Transverse colon (tissue), 4 donors: Measurements from ENCODE around the gene FCHSD2. TPM values are rescaled to one million over a fixed set of nuclear protein-coding genes. Genes with fewer than 3 reads are reported as not detected.
A peak's percentile ranks its signal among the peaks of the same experiment; 100 is the strongest.

ENCODE experiments used
- DNase-seq: peaks from one replicate; pipeline ENCODE4 v3.0.0-alpha.2; 2019
- H3K27ac ChIP-seq, 4 donors: fragments of 200-600 bp; sonication (generic); 2 replicates each; pipeline ENCODE4 v1.5.1; 2016 to 2018; ENCODE audit warnings: inconsistent platforms in 4 of 4
- H3K27me3 ChIP-seq: fragments of 200-600 bp; sonication (generic); 2 replicates; pipeline ENCODE4 v1.5.1; 2017; ENCODE audit warnings: inconsistent platforms
- H3K36me3 ChIP-seq, 4 donors: fragments of 200-600 bp; sonication (generic); 2 replicates each; pipeline ENCODE4 v1.5.1; 2017 to 2019; ENCODE audit warnings: inconsistent platforms in 4 of 4
- H3K4me1 ChIP-seq, 4 donors: fragments of 200-600 bp; sonication (generic); 2 replicates each; pipeline ENCODE4 v1.5.1; 2017 to 2020; ENCODE audit warnings: inconsistent platforms in 4 of 4
- H3K4me3 ChIP-seq, 4 donors: fragments of 200-600 bp; sonication (generic); 1 replicate in 1 of 4; 2 replicates in 3 of 4; pipeline versions ENCODE4 v1.5.1 to v1.6.1; 2017 to 2019; ENCODE audit warnings: inconsistent platforms in 4 of 4
- H3K9me3 ChIP-seq, 2 donors: fragments of 200-600 bp; sonication (generic); 2 replicates each; pipeline ENCODE4 v1.5.1; 2017 to 2019; ENCODE audit warnings: inconsistent platforms in 2 of 2
- CTCF ChIP-seq, 5 experiments: fragments of 200-600 bp in 3 of 5; fragments of 450-650 bp in 2 of 5; sonication (generic) in 3 of 5; IDR thresholded peaks; 1 replicate in 2 of 5; 2 replicates in 3 of 5; pipeline ENCODE4 v1.5.1; 2016 to 2017; ENCODE audit warnings: antibody characterized with exemption in 5 of 5, inconsistent platforms in 3 of 5, mild to moderate bottlenecking in 2 of 5, moderate library complexity in 1 of 5
- EP300 ChIP-seq: sonication (generic); formaldehyde crosslinking; IDR thresholded peaks from one replicate; pipeline ENCODE4 v1.6.1; 2017; ENCODE audit warnings: antibody characterized with exemption, low read depth
- POLR2A ChIP-seq: fragments of 450-650 bp; IDR thresholded peaks from one replicate; pipeline ENCODE4 v1.6.1; 2016; ENCODE audit warnings: antibody characterized with exemption, mild to moderate bottlenecking, moderate library complexity
- POLR2AphosphoS5 ChIP-seq, 3 donors: sonication (generic); formaldehyde crosslinking; IDR thresholded peaks; one replicate each; pipeline ENCODE4 v1.6.1; 2016; ENCODE audit warnings: antibody characterized with exemption in 3 of 3
- WGBS, 2 donors: methylation state at CpG; one replicate each; pipeline ENCODE4 v1.1.5; 2018; ENCODE audit warnings: low coverage in 1 of 2; 5-methylcytosine and 5-hydroxymethylcytosine counted together
- in situ Hi-C, 4 donors: fragments of 200-750 bp; cut with MboI; loops; one replicate each; pipeline versions ENCODE4 v1.15.0 to v1.15.1; 2017; ENCODE audit warnings: low sequenced_read_pairs in 3 of 4, low pct_ligation_motif_present in 1 of 4, low pct_unique_long_range_greater_than_20kb in 1 of 4
- intact Hi-C: fragments of 100-400 bp; cut with DNase I; formaldehyde crosslinking; loops from one replicate; pipeline ENCODE4 v1.15.1; 2023; ENCODE audit warnings: low total_unique reads
- total RNA-seq, 4 donors: library from RNA; depleted of rRNA; stranded (reverse); fragments of >200 nt; gene quantifications; one replicate each; pipeline ENCODE4 v1.1.0, GENCODE V29; 2016

The FCHSD2 gene
- total RNA-seq, 4 donors from 2014 or later, result 9.1 to 15.9 (median 15.0) TPM

DNA sequence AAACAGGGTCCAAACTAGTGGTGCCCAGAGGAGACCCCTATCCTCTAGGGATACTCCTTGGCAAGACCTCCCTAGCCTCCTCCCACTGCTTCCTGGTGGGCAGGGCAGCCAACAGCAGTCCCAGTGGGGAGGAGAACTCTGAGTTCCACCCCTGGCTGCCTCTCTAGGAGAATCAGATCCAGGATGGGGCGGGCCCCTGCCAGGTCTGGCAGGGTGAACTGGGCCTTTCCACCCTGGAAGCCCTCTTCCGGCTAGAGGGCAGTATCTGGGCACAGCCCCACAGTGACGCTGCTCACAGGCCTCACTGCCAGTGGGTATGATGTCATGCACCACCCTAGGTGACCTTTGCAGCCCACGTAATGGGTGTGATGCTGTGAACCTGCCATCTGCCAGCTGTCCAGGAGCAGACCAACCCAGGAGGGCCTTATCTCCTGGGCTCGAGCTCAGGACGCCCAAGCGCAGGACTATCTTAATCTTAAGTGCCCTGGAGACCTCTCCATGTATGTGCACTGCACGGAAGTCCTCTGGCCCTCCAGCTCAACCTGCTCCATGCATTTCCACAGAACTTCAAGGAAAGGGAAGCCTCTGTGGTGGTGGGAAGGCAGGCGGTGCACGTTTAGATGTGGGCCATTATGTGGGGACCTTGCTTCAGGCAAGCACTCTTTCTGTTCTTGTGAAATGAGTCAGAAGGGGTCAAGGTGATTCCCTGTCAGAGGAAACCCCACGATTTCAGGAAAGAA, 31.8 kb upstream of the FCHSD2 start:
- peak overlapping the region in 3 of 4 donors; percentile 4 to 38 (median 10) for H3K27ac ChIP-seq
- peak; percentile 47 for DNase-seq
- in situ Hi-C loops (loop anchor here (5.0 to 10.0 kb wide), 4 partner anchors 249 to 449 kb away; no protein-coding TSS in a partner anchor), intact Hi-C loops (no loop called here)
- peaks cover 6 to 25% (median 8%) of the 10 kb centered on the region in 4 donors for H3K4me1 ChIP-seq
- WGBS, 2 donors, result 79% methylated on average over 11 of the region's 11 CpGs; no CpG with 5 or more reads in 1 of the 2 donors
- no peaks in the 10 kb centered on the region for H3K27me3 ChIP-seq
- H3K9me3 ChIP-seq, result no peaks in the 10 kb centered on the region
- H3K4me3 ChIP-seq, result no peak overlapping the region
- TF ChIP-seq CTCF (IDR thresholded peaks at IDR 0.05), result peak in 1 of 5 experiments; percentile 12
- TF ChIP-seq POLR2AphosphoS5 (IDR thresholded peaks at IDR 0.05), result no peak
- no peaks in the 10 kb centered on the region for H3K36me3 ChIP-seq

- Histone ChIP-seq H3K4me1 (peaks cover 6 to 24% (median 8%) of the 10 kb centered on the region in 4 donors), H3K36me3 (no peaks in the 10 kb centered on the region), H3K4me3 (no peak overlapping the region), H3K9me3 (no peaks in the 10 kb centered on the region), H3K27ac (peak overlapping the region in 1 of 4 donors; percentile 4), H3K27me3 (no peaks in the 10 kb centered on the region)
- intact Hi-C loops (no loop called here), in situ Hi-C loops (loop anchor here (5.0 to 10.0 kb wide), 4 partner anchors 248 to 448 kb away; no protein-coding TSS in a partner anchor)
- TF ChIP-seq POLR2A, result no peak
- no peak for TF ChIP-seq EP300
- no peak for TF ChIP-seq POLR2AphosphoS5 (IDR thresholded peaks at IDR 0.05)
- TF ChIP-seq CTCF (IDR thresholded peaks at IDR 0.05), result no peak
- no peak for DNase-seq
- WGBS, 2 donors, result 80 to 93% methylated on average over 3 to 4 of the region's 4 CpGs
Observed at GRCh38 chr11:73172992-73173656, 31.0 kb upstream of the FCHSD2 start.

- Histone ChIP-seq H3K9me3 (no peaks in the 10 kb centered on the region), H3K4me1 (peaks cover 0 to 9% (median 0%) of the 10 kb centered on the region in 4 donors), H3K27ac (no peak overlapping the region), H3K4me3 (no peak overlapping the region), H3K27me3 (no peaks in the 10 kb centered on the region), H3K36me3 (no peaks in the 10 kb centered on the region)
- in situ Hi-C loops, result loop anchor here (5.0 to 10.0 kb wide), 4 partner anchors 247 to 447 kb away; no protein-coding TSS in a partner anchor
- WGBS, 2 donors, result 75 to 84% methylated on average over 6 to 8 of the region's 8 CpGs
- intact Hi-C loops, result no loop called here
- TF ChIP-seq CTCF (IDR thresholded peaks at IDR 0.05) (no peak), POLR2AphosphoS5 (IDR thresholded peaks at IDR 0.05) (no peak), POLR2A (no peak), EP300 (no peak)
- DNase-seq, result no peak
Observed at GRCh38 chr11:73171436-73172161, 29.5 kb upstream of the FCHSD2 start.

GRCh38 chr11:73170140-73170539, 28.0 kb upstream of the FCHSD2 start:
- Histone ChIP-seq H3K4me3 (no peak overlapping the region), H3K9me3 (no peaks in the 10 kb centered on the region), H3K36me3 (no peaks in the 10 kb centered on the region), H3K4me1 (no peaks in the 10 kb centered on the region), H3K27me3 (no peaks in the 10 kb centered on the region), H3K27ac (no peak overlapping the region)
- no peak for DNase-seq
- TF ChIP-seq POLR2AphosphoS5 (IDR thresholded peaks at IDR 0.05) (no peak), CTCF (IDR thresholded peaks at IDR 0.05) (no peak), POLR2A (no peak), EP300 (no peak)
- in situ Hi-C loops (loop anchor here (5.0 to 10.0 kb wide), 4 partner anchors 245 to 445 kb away; no protein-coding TSS in a partner anchor), intact Hi-C loops (no loop called here)
- 100% methylated on average over 2 of the region's 2 CpGs; no CpG with 5 or more reads in 1 of the 2 donors for WGBS, 2 donors
